H1 (cell line): ENCODE data around the gene OSBPL3. TPM values are rescaled to one million over a fixed set of nuclear protein-coding genes. Genes with fewer than 3 reads are reported as not detected.

ENCODE experiments used
- CTCF ChIA-PET: fragments of 300-600 bp; sonication (Branson Sonifier 250); formaldehyde crosslinking; loops from one replicate; lab custom pipeline; 2021; ENCODE audit not compliant: partially characterized antibody; lab: Charles Lee
- POLR2A ChIA-PET: fragments of 300-600 bp; sonication (Branson Sonifier 250); formaldehyde crosslinking; loops from one replicate; lab custom pipeline; 2021; ENCODE audit warnings: inconsistent platforms; ENCODE audit not compliant: partially characterized antibody; lab: Charles Lee
- DNase-seq, 2 experiments: peaks; one replicate each; pipeline versions ENCODE4 v3.0.0 to v3.0.0-alpha.2; 2010 to 2022; ENCODE audit warnings: low spot score in 2 of 2, low read depth in 1 of 2, mixed read lengths in 1 of 2
- FAIRE-seq: peaks from 2 replicates; lab custom pipeline; 2011; peaks lifted over from hg19 to GRCh38; lab: Jason Lieb, UNC
- H2AFZ ChIP-seq: 2 replicates; pipeline ENCODE4 v1.8.1; 2012; ENCODE audit warnings: low read length, inconsistent platforms
- H2AK5ac ChIP-seq: 2 replicates; pipeline ENCODE4 v1.6.1; 2013; ENCODE audit warnings: low read depth, low read length
- H2BK120ac ChIP-seq: replicated peaks from 2 replicates; pipeline ENCODE3; 2013; ENCODE audit warnings: low read depth, low read length, inconsistent platforms
- H2BK12ac ChIP-seq: 2 replicates; pipeline ENCODE4 v1.6.1; 2013; ENCODE audit warnings: low read depth, low read length
- H2BK15ac ChIP-seq: 2 replicates; pipeline ENCODE4 v1.6.1; 2013; ENCODE audit warnings: low read length
- H2BK20ac ChIP-seq: 2 replicates; pipeline ENCODE4 v1.6.1; 2013; ENCODE audit warnings: low read length
- H2BK5ac ChIP-seq: 2 replicates; pipeline ENCODE4 v1.6.1; 2013; ENCODE audit warnings: low read depth, low read length
- H3K14ac ChIP-seq: 2 replicates; pipeline ENCODE4 v1.6.1; 2013; ENCODE audit warnings: inconsistent platforms; ENCODE audit not compliant: insufficient read length
- H3K18ac ChIP-seq: 2 replicates; pipeline ENCODE4 v1.6.1; 2013; ENCODE audit warnings: low read length; ENCODE audit errors: extremely low read depth
- H3K23ac ChIP-seq: 2 replicates; pipeline ENCODE4 v1.6.1; 2013; ENCODE audit warnings: inconsistent platforms; ENCODE audit not compliant: insufficient read length
- H3K23me2 ChIP-seq: 2 replicates; pipeline ENCODE4 v1.6.1; 2013; ENCODE audit warnings: low read depth, low read length
- H3K27ac ChIP-seq: 2 replicates; pipeline ENCODE4 v1.6.1; 2011; ENCODE audit warnings: low read depth, low read length, inconsistent platforms
- H3K27me3 ChIP-seq, 4 experiments: replicated peaks in 1 of 4; 1 replicate in 1 of 4; 2 replicates in 3 of 4; pipeline versions ENCODE4 v1.6.1 to v1.8.1; 2011 to 2013; ENCODE audit warnings: low read length in 3 of 4, mild to moderate bottlenecking in 3 of 4, inconsistent platforms in 2 of 4, mixed read lengths in 2 of 4, moderate library complexity in 1 of 4; ENCODE audit not compliant: control insufficient read depth in 3 of 4, insufficient read depth in 3 of 4; ENCODE audit errors: extremely low read depth in 1 of 4
- H3K36me3 ChIP-seq, 4 experiments: 2 replicates each; pipeline versions ENCODE4 v1.6.1 to v1.8.1; 2011 to 2013; ENCODE audit warnings: mild to moderate bottlenecking in 4 of 4, low read length in 3 of 4, moderate library complexity in 2 of 4, control low read depth in 1 of 4, inconsistent platforms in 1 of 4; ENCODE audit not compliant: insufficient read depth in 4 of 4, control insufficient read depth in 2 of 4
- H3K4ac ChIP-seq: replicated peaks from 2 replicates; pipeline ENCODE3; 2013; ENCODE audit warnings: low read length, low read depth, mixed read lengths, inconsistent platforms; ENCODE audit not compliant: insufficient read length
- H3K4me1 ChIP-seq, 4 experiments: replicated peaks in 1 of 4; 1 replicate in 1 of 4; 2 replicates in 3 of 4; pipeline versions ENCODE4 v1.6.1 to v1.8.1; 2011 to 2013; ENCODE audit warnings: low read length in 3 of 4, inconsistent platforms in 2 of 4, mixed read lengths in 1 of 4; ENCODE audit not compliant: insufficient read depth in 4 of 4, control insufficient read depth in 3 of 4
- H3K4me2 ChIP-seq, 2 experiments: 2 replicates each; pipeline versions ENCODE4 v1.6.1 to v1.8.1; 2011 to 2013; ENCODE audit warnings: low read depth in 2 of 2, low read length in 2 of 2, control low read depth in 1 of 2, inconsistent platforms in 1 of 2, mild to moderate bottlenecking in 1 of 2; ENCODE audit not compliant: insufficient read depth in 1 of 2
- H3K4me3 ChIP-seq, 4 experiments: fragments of 200-600, 300-600 bp in 1 of 4; sonication (generic), shearing (Covaris generic), sonication (Bioruptor Twin) in 1 of 4; 2 replicates each; pipeline versions ENCODE4 v1.5.1 to v1.8.1; 2011 to 2016; ENCODE audit warnings: low read length in 4 of 4, low read depth in 3 of 4, control low read depth in 2 of 4, inconsistent platforms in 2 of 4, mild to moderate bottlenecking in 2 of 4, mixed read lengths in 1 of 4, moderate library complexity in 1 of 4; ENCODE audit not compliant: insufficient read depth in 2 of 4; ENCODE audit errors: extremely low read depth in 1 of 4
- H3K56ac ChIP-seq: replicated peaks from 2 replicates; pipeline ENCODE3; 2013; ENCODE audit warnings: low read depth, mild to moderate bottlenecking, mixed read lengths, low read length, inconsistent platforms; ENCODE audit not compliant: insufficient read length
- H3K79me1 ChIP-seq: 2 replicates; pipeline ENCODE4 v1.6.1; 2013; ENCODE audit warnings: low read depth, low read length, control low read depth
- H3K79me2 ChIP-seq, 2 experiments: 2 replicates each; pipeline versions ENCODE4 v1.6.1 to v1.8.1; 2012 to 2013; ENCODE audit warnings: low read length in 2 of 2, mild to moderate bottlenecking in 2 of 2, inconsistent platforms in 1 of 2; ENCODE audit not compliant: insufficient read depth in 2 of 2, control insufficient read depth in 1 of 2
- H3K9ac ChIP-seq, 4 experiments: replicated peaks in 1 of 4; 1 replicate in 1 of 4; 2 replicates in 3 of 4; pipeline versions ENCODE4 v1.6.1 to v1.8.1; 2011 to 2013; ENCODE audit warnings: low read depth in 3 of 4, low read length in 3 of 4, control low read depth in 2 of 4, mild to moderate bottlenecking in 2 of 4, moderate library complexity in 2 of 4, inconsistent platforms in 1 of 4; ENCODE audit errors: extremely low read depth in 1 of 4
- H3K9me3 ChIP-seq, 2 experiments: 2 replicates each; pipeline versions ENCODE4 v1.6.1 to v1.8.1; 2012 to 2013; ENCODE audit warnings: mild to moderate bottlenecking in 2 of 2, moderate library complexity in 2 of 2, control low read depth in 1 of 2, inconsistent platforms in 1 of 2, low read depth in 1 of 2, low read length in 1 of 2, mixed read lengths in 1 of 2; ENCODE audit not compliant: insufficient read depth in 2 of 2
- H4K20me1 ChIP-seq, 2 experiments: replicated peaks in 1 of 2; 2 replicates each; pipeline versions ENCODE3 to v1.8.1; 2011 to 2013; ENCODE audit warnings: inconsistent platforms in 2 of 2, low read length in 2 of 2, mild to moderate bottlenecking in 1 of 2; ENCODE audit not compliant: insufficient read depth in 2 of 2, control insufficient read depth in 1 of 2
- H4K5ac ChIP-seq: 2 replicates; pipeline ENCODE4 v1.6.1; 2013; ENCODE audit warnings: low read length, low read depth, mixed read lengths, inconsistent platforms; ENCODE audit not compliant: insufficient read length
- H4K8ac ChIP-seq: 2 replicates; pipeline ENCODE4 v1.8.0; 2013; ENCODE audit warnings: mild to moderate bottlenecking, moderate library complexity, low read length, inconsistent platforms; ENCODE audit not compliant: insufficient read depth; ENCODE audit errors: extremely low read depth
- H4K91ac ChIP-seq: replicated peaks from 2 replicates; pipeline ENCODE3; 2013; ENCODE audit warnings: low read length, mixed read lengths, inconsistent platforms; ENCODE audit not compliant: insufficient read length
- GABPA ChIP-seq: IDR thresholded peaks from 2 replicates; pipeline ENCODE4 v1.6.1; 2011; ENCODE audit warnings: mild to moderate bottlenecking, low read length, moderate library complexity, borderline replicate concordance; ENCODE audit not compliant: insufficient read depth
- KDM5A ChIP-seq: fragments of 200-600 bp; IDR thresholded peaks from 2 replicates; pipeline ENCODE4 v1.7.1; 2012; ENCODE audit warnings: mild to moderate bottlenecking, low read length, inconsistent platforms, mixed read lengths
- TAF1 ChIP-seq: IDR thresholded peaks from 2 replicates; pipeline ENCODE4 v1.6.1; 2011; ENCODE audit warnings: mild to moderate bottlenecking, low read depth, low read length
- TAF7 ChIP-seq: optimal IDR thresholded peaks from 2 replicates; pipeline ENCODE3; 2011; ENCODE audit warnings: low read depth, mild to moderate bottlenecking, inconsistent platforms, low read length, moderate library complexity, borderline replicate concordance
- WGBS, 2 experiments: shearing (Covaris generic) in 1 of 2; methylation state at CpG; one replicate each; pipeline versions ENCODE4 v1.1.6 to v1.1.7; 2013 to 2015; ENCODE audit warnings: low lambda C conversion rate in 2 of 2, mixed read lengths in 2 of 2, inconsistent platforms in 1 of 2, low coverage in 1 of 2, missing lambda C conversion rate in 1 of 2; ENCODE audit not compliant: insufficient replicate concordance in 2 of 2, insufficient coverage in 1 of 2, insufficient read length in 1 of 2; ENCODE audit errors: extremely low coverage in 1 of 2, missing lambda C conversion rate in 1 of 2; 5-methylcytosine and 5-hydroxymethylcytosine counted together
- polyA plus RNA-seq, 7 experiments: library from polyadenylated mRNA; depleted of rRNA in 3 of 7; stranded (reverse) in 5 of 7; unstranded in 2 of 7; fragments of >200 nt in 5 of 7; fragments of 200-250 nt in 2 of 7; gene quantifications; 1 replicate in 5 of 7; 2 replicates in 1 of 7; 4 replicates in 1 of 7; pipeline versions ENCODE4 v1.2.1 to v1.2.3, GENCODE V29; 2011 to 2013; ENCODE audit warnings: missing spikeins in 2 of 7, mixed read lengths in 2 of 7
- total RNA-seq: library from RNA; stranded (reverse); fragmentation: NEBNext Ultra II Directional; extraction: Animal tissue kit (Norgen Biotek cat#: 25700); gene quantifications from 2 replicates; pipeline ENCODE4 v1.2.1, GENCODE V29; 2021

Gene OSBPL3
- total and polyA plus RNA-seq, 2 of the 8 experiments (the other 6 are each of a cell fraction or from before 2014, with no cell fraction given) = 2.8 to 13.9 TPM

DNA sequence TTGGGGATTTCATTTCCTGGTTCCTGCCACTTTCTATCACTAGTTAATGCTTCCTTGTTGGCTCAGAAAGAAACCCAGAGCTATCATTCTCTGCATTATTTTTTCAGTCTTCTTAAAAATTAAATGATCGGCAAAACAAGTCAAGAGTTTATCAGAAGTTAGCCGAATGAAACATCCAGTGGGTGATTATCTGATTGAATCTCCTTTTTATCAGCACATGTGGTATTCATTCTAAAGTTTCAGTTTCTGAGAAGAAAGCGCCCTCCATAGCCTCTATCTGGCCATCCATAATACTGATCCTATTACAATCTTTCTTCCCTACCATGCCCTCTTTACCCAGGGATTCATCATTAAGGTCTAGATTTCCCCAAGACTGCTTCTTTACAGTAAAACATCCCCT lies 71.8 kb downstream of the OSBPL3 start:
- no peak overlapping the region for H2BK12ac ChIP-seq
- no peak overlapping the region for H3K56ac ChIP-seq
- H3K14ac ChIP-seq = no peak overlapping the region
- ChIA-PET POLR2A (no interaction called here), CTCF (interaction anchor here (1.2 to 1.6 kb wide), 2 partner anchors 9 to 13 kb away, joined by 3 to 4 read pairs; no protein-coding TSS in a partner anchor)
- H2BK20ac ChIP-seq = no peak overlapping the region
- H3K23ac ChIP-seq = no peak overlapping the region
- H4K8ac ChIP-seq = no peak overlapping the region
- no peak overlapping the region for H3K4me3 ChIP-seq
- H3K4me2 ChIP-seq = no peak overlapping the region
- no peak overlapping the region for H2BK15ac ChIP-seq
- no peak overlapping the region for H2AK5ac ChIP-seq
- H3K36me3 ChIP-seq = no peaks in the 10 kb centered on the region; a peak in 1 of 8 replicates
- no peak overlapping the region for H3K4ac ChIP-seq
- H4K20me1 ChIP-seq = no peaks in the 10 kb centered on the region
- no peak overlapping the region for H4K5ac ChIP-seq
- no peak overlapping the region for H3K27ac ChIP-seq
- whole genome bisulfite sequencing, 2 experiments = 92% methylated on average over 3 of the region's 3 CpGs; no CpG with 5 or more reads in 1 of the 2 experiments
- no peaks in the 10 kb centered on the region; the same call in 1 of the 2 replicates for H3K23me2 ChIP-seq
- no peak overlapping the region for H4K91ac ChIP-seq
- TF ChIP-seq TAF7 (no peak), TAF1 (no peak), GABPA (no peak), KDM5A (no peak)
- DNase-seq = no peak
- H3K79me1 ChIP-seq = peaks cover 2% of the 10 kb centered on the region; the same call in 1 of the 2 replicates
- H3K27me3 ChIP-seq = no peaks in the 10 kb centered on the region
- no peaks in the 10 kb centered on the region for H3K79me2 ChIP-seq
- H2BK120ac ChIP-seq = no peak overlapping the region
- no peaks in the 10 kb centered on the region for H3K9me3 ChIP-seq
- no peaks in the 10 kb centered on the region; a peak in 1 of 7 replicates for H3K4me1 ChIP-seq
- H3K9ac ChIP-seq = no peak overlapping the region
- H2BK5ac ChIP-seq = no peak overlapping the region
- FAIRE-seq = no peak
- H3K18ac ChIP-seq = no peak overlapping the region
- H2AFZ ChIP-seq = no peak overlapping the region
